Fibroblast of mammary gland (primary cell): ENCODE data around the gene TSPAN11.

Experiments used
- DNase-seq: peaks from one replicate; pipeline ENCODE4 v3.0.0-alpha.2; 2010; ENCODE audit warnings: low read depth
- H3K4me3 ChIP-seq: 2 replicates; pipeline ENCODE4 v1.5.1; 2011; ENCODE audit warnings: low read depth, mild to moderate bottlenecking, low read length, moderate library complexity; ENCODE audit not compliant: control insufficient read depth
- CTCF ChIP-seq: conservative IDR thresholded peaks from 2 replicates; pipeline ENCODE4 v1.5.1; 2011; ENCODE audit warnings: low read depth, low read length, inconsistent platforms; ENCODE audit not compliant: control insufficient read depth, insufficient read depth

TSPAN11 gene

GRCh38 chr12:31033681-31034080 is 107.1 kb downstream of the TSPAN11 start:
- DNase-seq: peak; percentile 12
- no peak for TF ChIP-seq CTCF
- H3K4me3 ChIP-seq: no peak overlapping the region

GRCh38 chr12:31034372-31034771 is 107.8 kb downstream of the TSPAN11 start:
- no peak overlapping the region for H3K4me3 ChIP-seq
- TF ChIP-seq CTCF: no peak
- DNase-seq: no peak

- no peak overlapping the region for H3K4me3 ChIP-seq
- TF ChIP-seq CTCF: no peak
- peak; percentile 51 for DNase-seq
These were observed 108.7 kb downstream of the TSPAN11 start for GRCh38 chr12:31035226-31035625.

GRCh38 chr12:31035967-31036665 is 109.6 kb downstream of the TSPAN11 start:
- no peak overlapping the region for H3K4me3 ChIP-seq
- peak; percentile 46 for DNase-seq
- TF ChIP-seq CTCF: no peak

GRCh38 chr12:31037028-31037427 is 110.5 kb downstream of the TSPAN11 start:
- no peak for TF ChIP-seq CTCF
- DNase-seq: no peak
- H3K4me3 ChIP-seq: no peak overlapping the region

- no peak for TF ChIP-seq CTCF
- H3K4me3 ChIP-seq: no peak overlapping the region
- DNase-seq: no peak
These were observed 111.4 kb downstream of the TSPAN11 start for GRCh38 chr12:31037931-31038330.
